Activated gamma-delta T cell treated with anti-CD3 and anti-CD28 coated beads, Interleukin-2, amount 50 U/mL, for 16 hours (primary cell): ENCODE results near the gene NBAS.
A peak's percentile ranks its signal among the peaks of the same experiment; 100 is the strongest.

Experiments used
- DNase-seq: peaks from one replicate; pipeline ENCODE4 v3.0.0-alpha.2; 2020; ENCODE audit warnings: low read depth

NBAS gene

DNA sequence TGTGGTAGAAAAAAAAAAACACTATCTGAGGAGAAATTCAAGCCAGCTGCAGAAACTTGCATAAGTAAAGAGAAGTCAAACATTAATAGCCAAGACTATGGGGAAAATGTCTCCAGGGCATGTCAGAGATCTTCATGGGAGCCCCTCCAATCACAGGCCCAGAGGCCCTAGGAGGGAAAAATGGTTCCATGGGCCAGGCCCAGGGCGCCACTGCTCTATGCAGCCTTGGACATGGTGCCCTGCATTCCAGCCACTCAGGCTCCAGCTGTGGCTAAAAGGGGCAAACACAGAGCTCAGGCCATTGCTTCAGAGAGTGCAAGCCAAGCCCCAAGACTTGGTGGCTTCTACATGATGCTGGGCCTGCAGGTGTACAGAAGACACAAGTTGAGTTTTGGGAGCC, 354.7 kb downstream of the NBAS start:
- no peak for DNase-seq

DNA sequence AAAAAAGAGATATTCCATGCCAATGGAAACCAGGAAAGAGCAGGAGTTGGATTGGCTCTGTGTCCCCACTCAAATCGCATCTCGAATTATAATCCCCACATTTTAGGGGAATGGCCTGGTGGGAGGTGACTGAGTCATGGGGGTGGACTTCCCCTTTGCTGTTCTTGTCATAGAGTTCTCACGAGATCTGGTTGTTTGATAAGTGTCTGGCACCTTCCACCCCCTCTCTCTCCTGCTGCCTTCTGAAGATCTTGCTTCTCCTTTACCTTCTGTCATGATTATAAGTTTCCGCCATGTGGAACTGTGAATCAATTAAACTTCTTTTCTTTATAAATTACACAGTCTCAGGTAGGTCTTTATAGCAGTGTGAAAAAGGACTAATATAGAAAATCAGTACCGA, 355.6 kb downstream of the NBAS start:
- peak; percentile 1 for DNase-seq

DNA sequence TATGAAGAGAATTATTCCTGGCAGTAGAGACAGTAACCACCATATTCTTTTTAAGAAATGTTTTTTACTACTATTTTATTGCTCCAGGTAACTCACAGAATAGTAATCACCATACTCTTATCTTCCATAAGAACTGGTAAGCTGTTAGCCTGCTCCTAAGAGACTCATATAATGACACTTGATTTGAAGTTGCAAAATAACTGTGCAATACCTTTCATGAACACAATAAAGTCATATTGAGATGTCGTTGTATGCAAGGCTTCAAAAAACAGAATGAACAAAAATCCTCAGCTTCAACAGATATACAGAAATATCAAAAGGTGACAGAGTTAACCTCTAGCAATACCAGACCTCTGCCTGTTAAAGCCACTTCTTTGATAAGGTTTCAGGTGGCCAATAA, 360.1 kb downstream of the NBAS start:
- DNase-seq: no peak

DNA sequence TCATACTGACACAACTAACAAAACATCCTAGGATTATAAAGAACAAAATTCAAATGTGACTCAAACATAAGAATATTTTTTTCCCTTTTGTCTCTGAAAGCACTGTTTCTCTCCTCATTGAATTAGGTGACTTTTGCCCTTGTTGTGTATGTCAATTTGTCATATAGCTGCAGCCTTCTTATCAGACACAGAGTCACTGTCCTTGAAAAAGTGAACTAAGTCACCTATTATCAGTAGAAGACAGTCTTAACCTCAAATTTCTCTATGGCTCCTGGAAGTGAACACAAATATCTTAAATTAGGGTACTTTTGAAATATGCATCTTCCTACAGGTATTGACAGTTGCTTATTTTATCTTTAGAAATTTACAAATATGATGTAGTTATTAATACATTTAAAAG, 360.6 kb downstream of the NBAS start:
- no peak for DNase-seq

DNA sequence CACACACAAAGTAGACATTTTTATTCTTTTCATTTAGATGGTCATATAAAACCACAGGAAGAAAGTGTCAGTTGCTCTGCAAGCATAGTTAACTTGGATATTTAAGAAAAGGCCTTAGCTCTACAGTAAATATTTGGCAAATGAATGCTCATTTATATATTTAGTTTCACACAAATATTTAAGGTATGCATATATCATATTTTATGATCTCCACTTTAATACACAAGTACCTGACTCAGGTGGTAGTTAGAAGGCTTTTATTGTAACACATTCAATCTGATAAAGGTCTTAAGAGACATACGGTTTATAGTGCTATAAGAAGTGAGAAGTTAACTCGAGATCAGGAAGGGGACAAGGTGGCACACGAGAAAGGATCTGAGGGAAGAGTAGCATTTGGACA, 363.1 kb downstream of the NBAS start:
- DNase-seq: no peak

DNA sequence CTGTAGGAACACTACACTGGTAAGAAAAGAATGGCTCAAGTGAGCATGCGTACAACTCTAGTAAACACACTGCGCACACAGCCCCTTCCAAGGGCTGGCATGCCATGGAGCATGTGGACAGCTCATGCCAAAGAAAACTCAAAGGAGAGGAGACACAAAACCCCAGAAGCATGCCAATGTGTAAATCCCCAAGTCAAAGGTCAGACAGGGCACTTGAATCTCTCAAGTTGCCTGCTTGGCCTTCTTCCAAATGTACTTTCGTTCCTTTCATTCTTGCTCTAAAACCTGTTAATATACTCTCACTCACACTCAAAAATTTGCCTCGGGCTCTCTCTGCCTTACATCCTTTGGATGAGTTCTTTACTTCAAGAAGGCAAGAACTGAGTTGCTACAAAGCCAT, 365.3 kb downstream of the NBAS start:
- DNase-seq: no peak

DNA sequence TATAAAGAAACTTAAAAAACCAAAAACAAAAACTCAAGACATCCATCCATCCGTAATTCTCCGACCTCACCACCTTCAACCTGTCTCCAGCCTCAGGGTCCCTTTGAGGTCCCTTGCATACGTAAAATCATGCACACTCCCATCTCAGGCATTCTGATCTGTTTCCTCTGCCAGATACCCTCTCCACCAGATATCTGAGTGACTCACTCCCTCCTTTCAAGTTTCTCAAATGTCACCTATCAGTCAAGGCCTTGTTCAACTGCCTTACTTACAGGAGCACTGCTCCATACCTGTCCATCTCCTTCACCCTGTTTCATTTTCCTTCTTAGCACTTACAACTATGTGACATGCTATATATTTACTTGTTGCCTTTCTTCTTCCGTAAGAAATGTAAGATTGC, 369.3 kb downstream of the NBAS start:
- DNase-seq: no peak

DNA sequence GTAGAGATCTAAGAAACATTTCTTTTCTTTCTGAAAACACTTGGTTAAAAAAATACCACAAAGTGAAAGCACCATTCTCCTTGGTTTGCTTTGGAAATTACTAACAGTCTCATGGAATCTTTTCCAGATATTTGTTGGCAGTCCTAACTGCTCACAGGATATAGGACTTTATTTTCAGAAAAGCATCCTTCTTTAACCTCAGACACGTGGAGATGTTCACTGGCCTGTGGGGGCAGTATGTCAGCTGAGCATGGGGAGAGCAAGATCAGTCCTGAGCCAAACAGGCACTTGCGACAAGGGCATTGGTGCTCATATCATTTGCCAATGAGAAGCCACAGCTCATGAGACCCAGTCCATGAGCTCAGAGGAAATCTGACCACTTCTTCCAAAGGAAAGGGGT, 371.9 kb downstream of the NBAS start:
- no peak for DNase-seq

DNA sequence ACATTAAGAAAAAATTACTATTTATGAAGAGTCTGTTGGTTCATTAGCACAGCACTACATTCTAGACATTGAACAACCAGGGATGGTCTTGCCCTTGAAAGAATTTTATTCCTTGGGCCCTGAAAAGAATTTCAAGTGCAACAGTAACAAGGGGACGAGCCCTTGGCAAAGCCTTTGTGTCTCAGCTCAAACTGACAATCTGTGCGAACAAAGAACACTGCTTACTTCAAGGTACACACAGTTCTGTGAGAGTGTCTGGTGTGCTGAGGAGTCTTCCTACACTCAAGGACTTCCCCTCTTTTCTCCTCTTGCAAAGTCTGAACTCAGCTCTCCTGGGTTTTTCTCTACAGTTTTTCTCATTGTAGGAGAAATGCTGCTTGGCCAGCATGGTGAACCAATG, 373.4 kb downstream of the NBAS start:
- DNase-seq: no peak

DNA sequence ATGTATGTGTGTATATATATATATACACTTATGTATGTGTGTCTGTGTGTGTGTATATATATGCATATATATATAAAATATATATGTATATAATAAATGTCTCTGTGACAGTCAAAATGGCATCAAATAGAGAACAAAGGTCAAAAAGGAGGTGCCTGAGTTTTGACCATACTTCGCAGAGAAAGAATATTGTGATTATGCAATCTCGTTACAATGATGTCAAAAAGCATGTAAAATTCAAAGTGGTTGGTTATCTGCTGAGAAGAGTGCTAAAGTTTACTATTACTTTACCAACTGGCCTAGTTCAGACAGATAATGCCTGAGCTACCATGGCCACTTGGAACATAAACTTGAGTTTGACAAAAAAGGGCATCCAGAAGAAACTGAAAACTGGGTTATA, 375.0 kb downstream of the NBAS start:
- no peak for DNase-seq

DNA sequence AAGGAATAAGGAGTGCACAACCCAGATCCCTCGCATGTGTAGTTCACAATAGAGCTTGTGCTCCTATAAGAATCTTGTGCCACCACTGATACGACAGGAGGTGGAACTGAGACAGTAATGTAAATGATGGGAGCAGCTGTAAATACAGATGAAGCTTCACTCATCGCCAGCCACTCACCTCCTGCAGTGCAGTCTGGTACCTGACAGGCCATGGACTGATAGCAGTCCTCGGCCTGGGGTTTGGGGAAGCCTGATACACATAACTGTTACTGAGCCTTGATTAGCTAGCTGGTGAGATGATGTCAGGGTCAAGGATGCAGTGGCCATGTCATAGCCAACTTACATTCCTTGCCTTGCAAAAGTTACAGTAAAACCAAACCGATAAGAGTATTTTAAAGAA, 376.6 kb downstream of the NBAS start:
- DNase-seq: no peak

DNA sequence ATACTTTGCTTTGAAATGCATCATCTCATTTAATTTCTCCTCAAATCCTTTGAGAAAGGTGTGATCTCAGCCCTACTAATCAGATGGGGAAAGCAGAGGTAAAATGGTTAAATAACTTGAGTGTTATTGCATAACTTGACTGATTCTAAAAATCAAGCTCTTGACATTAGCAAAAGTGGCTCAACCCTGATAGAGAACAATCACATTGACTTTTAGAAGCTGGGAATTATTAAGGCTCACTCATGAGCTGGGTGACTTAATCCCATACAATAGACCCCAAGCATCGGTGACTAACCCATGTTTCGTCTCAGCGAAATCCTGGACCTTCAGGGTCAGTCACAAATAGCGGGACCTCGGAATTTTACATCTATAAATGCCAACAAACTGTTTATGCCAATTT, 378.9 kb downstream of the NBAS start:
- no peak for DNase-seq

DNA sequence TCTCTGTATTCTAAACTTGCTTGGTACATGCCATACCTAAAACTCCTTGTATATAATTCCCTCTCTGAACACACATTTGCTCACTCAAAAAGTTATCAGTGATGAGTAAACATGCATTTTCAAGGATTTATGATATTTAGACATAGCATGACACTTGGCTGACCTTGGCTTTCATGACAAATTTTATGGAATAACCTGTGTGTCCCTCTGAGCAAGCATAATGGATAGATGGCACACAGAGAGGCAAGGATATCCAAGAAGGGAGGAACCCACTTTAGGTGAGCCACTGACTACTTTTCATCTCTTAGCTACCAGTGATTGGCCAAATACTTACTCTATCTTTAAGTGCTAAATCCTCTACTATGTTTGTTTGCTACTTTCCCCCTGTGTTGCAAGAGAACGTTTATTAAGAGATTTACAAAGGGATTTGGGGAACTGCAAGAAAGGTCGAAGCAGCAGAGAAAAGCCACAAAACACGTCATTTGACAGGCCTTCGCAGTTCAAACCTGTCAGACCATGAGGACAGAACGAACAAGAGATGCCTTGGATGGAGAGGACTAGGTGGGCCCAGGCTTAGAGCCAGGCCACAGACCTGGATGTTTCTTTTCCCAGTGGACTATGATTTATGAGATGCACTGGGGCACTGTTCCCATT, 379.9 kb downstream of the NBAS start:
- no peak for DNase-seq

DNA sequence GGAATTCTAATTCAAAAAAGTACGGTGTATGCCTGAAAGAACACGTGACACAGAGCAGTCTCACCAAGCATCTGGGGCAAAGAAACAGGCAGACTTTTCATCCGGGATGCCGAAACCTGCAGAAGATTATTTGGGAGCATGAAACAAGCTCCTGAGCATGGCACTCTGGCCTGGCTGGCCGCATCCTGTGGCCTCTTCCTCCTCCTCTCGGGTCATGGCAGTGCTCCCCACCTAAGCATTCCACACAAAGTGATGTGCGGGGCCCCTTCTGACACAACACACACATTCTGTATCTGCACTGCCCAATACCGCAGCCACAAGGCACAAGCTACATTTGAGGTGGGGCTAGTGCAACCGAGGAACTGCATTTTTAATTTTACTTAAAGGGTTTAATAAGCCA, 380.8 kb downstream of the NBAS start:
- no peak for DNase-seq

DNA sequence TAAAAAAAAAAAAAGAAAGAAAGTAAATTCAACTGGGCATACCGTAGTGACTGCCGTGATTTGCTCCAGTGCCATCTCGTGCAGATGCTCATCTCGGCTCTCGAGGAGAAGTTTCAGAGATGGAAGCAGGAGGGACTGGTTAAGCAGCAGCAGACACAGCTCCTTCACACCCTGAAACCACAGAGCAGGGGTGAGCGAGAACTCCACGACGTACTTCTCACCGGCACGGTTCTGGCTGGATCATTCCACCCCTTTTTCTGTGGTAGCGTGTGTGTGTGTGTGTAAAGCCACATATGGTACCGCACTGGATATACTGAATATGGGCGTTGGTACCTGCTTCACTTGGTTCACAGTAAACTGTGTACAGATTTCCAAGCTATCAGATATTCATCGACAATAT, 382.2 kb downstream of the NBAS start:
- DNase-seq: no peak

DNA sequence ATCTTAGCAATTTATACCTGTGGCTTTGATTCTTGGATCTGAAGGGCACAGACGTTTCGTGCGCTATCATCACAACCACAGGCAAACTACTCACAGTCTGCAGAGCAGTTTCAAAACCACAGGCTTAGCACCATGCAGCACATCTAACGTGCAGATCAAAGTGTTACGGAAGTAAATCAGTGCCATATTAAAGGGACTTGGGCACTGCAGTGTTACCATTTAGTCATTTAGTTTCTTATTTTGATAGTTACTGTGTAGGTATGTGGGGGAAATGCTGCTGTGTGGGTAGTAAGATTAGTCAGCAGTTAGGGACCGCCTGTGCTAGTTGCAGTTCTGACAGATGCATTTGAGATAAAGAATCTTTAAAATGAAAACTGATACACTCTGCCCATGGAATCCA, 384.0 kb downstream of the NBAS start:
- peak; percentile 53 for DNase-seq

DNA sequence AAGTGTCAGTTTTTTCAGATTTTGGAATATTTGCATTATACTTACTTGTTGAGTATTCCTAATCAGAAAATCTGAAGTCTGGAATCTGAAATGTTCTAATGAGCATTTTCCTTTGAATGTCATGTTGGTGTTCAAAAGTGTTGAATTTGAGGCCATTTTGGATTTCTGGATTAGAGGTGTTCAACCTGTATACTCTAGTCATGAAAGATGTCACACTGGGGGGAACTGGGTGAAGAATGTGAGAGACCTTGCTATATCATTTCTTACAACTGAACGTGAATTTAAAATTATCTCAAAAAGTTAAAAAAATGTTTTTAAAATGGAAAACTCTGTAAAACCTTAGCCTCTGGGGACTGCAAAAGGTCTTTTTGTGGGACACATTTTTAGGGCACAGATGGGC, 384.5 kb downstream of the NBAS start:
- no peak for DNase-seq

DNA sequence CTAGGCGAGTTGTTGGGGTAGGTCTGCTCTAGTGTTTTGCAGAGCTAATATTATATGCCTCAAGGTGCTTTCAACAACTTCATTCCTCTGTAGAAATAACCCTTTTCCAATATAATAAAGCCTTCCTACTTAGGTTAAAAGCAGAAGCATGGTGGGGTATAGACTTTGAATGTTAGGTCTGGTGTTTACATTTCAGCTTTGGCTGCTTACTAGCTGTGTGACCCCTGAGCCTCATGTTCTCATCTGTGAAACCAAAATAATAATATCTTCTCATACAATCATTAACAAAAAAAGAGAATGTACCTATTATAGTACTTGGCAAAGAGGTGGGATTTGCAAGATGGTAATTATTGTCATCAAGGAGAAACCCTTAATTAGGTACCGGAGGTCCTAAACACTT, 386.6 kb downstream of the NBAS start:
- no peak for DNase-seq

DNA sequence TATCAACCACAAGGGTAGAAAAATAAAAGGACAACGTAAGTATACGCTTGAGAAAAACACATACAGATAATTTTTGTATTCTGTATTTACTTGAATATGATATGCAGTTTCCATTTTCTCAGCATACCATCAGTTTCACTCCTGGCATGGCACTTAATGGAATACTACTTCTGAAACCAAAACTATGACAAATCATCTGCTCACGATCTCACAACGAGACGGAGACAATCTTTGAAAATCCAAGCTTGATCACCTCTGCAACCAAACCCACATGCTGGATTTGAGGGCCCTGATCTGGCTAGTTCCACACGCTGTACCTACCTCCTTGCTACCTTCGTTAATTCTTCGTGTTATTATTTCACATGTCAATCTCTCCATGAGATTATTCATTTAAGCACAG, 387.6 kb downstream of the NBAS start:
- DNase-seq: no peak

DNA sequence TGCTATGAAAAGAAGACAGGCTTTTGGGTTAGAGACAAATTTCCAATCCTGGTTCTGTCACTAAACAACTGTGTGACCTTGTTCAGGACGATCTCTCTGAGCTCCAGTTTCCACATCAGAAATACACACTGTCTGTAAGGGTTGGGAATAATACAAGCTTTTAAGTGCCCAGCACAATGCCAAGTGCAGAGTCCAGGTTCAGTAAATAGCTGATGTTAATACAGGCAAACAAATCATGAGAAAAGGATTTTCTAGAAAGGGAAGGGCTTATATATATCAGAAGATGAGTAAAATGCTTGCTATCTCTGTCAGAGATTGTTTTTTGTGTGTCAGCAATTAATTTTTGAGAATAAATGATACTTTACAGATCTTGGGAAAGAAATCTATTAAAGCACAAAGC, 388.3 kb downstream of the NBAS start:
- no peak for DNase-seq

DNA sequence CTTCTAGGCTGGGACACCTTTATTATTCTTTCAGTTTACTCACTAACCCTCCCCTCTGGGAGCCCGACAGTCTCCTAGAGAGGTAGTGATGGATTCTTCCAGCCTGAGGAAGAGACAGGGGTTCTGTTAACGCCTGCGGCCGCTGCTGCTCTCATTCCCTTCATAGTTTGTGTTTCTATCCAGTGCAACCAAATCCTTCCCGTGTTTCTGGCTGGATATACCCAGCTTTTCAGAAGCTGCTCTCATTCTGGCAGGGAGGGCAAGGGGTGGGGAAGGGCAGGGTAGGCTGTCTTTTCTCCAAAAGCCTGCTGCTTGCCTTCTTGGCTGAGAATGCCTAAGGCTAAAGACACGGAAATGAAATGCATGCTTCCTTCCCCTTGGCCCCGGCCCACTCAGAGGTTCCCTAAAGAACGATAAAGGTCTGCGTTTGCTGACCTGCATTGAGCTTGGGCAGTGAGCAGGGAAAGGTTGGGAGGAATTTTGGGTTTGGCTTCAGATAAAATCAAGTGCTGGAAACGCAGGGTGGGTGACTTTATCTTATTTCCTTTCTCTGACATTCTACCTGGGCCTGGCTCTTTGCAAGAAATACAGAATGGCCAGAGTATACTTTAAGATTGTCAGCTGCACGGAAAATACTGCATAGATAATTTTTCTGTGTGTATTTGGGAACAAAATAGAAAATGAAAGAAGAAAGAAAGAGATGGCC, 390.9 kb downstream of the NBAS start:
- no peak for DNase-seq

DNA sequence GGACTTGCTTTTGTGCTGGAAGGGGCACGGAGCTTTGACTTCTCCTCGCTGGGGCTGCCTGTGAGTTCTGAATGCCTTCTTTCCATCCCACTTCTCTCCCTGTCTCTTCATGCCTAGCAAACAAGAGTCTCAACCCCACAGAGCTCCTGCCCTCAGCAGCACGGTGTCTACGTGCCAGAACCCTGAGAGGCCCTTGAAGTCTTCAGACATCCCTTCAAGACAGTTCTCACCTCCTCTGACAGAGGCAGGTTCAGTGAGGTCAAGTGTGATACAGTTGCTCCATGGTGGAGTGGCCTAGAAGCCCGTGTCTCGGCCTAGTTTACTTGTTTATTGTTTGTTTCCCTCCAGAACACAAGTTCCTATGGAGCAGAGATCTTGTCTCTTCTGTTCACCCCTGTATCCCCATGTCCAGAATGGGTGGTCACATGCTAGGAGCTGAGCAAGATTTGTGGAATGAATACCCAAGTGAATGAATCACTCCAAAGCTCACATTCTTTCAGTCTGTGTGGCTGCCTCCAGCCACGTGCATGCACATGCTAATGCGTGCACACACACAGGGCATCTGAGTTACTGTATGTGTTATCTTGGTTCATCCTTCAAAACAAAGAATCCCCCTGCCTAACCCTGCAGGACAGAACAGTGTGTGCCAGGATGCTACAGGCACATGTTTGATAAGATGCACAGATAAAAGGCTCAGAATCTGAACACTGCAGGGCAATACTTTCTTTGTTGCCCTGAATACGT, 391.6 kb downstream of the NBAS start:
- DNase-seq: no peak

DNA sequence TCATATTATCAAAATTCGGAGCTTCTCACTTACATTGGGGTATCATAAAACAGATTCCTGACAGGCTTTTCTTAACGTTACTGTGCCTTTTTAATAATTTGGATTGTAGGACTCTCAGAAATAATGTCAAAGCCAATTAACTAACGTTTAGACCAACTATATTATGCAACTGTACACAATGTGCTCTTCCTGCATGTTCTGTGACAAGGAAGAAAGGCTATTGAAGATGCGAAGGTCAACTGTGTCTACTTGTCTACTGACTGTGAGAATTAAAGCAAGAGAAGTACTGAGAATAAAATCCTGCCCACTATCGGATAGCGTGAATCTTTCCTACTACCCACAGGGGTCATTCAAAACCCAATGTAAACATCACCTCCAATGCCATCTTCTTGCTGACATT, 393.0 kb downstream of the NBAS start:
- no peak for DNase-seq

DNA sequence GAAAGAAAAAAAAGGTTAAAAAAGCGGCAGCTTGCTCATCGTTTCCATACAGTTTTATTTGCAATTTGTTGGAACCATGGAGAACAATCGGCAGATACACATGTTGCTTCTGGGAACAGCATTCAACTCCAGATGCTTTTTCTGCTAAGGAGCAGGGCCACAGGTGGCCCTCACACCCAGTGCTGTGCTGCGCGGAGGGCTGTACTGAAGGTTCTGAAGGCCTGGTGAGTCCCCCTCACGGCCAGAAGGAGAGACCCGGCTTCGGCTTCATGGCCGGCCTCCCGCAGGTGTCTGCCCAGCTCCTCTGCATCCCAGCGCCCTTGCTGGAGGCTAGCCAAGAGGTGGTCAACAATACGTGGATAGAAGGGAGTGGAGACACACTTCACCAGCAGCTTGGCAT, 394.3 kb downstream of the NBAS start:
- no peak for DNase-seq
